Mucosa of descending colon (tissue), 3 donors: Measurements from ENCODE around the gene NEDD8. TPM values are rescaled to one million over a fixed set of nuclear protein-coding genes. Genes with fewer than 3 reads are reported as not detected.

ENCODE experiments used
- ATAC-seq: fragments of 200-7000 bp; cut with Tn5 transposase; one replicate; pipeline ENCODE4 v1.9.1; 2020; ENCODE audit warnings: mild to moderate bottlenecking, moderate library complexity
- DNase-seq, 3 donors: peaks; one replicate each; pipeline ENCODE4 v3.0.0-alpha.2; 2020
- H3K36me3 ChIP-seq: fragments of 200-600 bp; one replicate; pipeline ENCODE4 v1.8.0; 2021; ENCODE audit warnings: low read depth, mild to moderate bottlenecking
- H3K4me1 ChIP-seq: fragments of 200-600 bp; one replicate; pipeline ENCODE4 v1.8.0; 2021; ENCODE audit warnings: low read depth, mild to moderate bottlenecking
- H3K4me3 ChIP-seq: fragments of 200-600 bp; one replicate; pipeline ENCODE4 v1.8.0; 2021; ENCODE audit warnings: mild to moderate bottlenecking
- H3K9me3 ChIP-seq: fragments of 200-600 bp; one replicate; pipeline ENCODE4 v1.8.0; 2021; ENCODE audit warnings: mild to moderate bottlenecking
- CTCF ChIP-seq: fragments of 200-600 bp; IDR thresholded peaks from one replicate; pipeline ENCODE4 v1.8.0; 2022; ENCODE audit warnings: antibody characterized with exemption, mild to moderate bottlenecking
- intact Hi-C, 2 donors: fragments of 100-400 bp; cut with DNase I in 1 of 2; cut with micrococcal nuclease in 1 of 2; formaldehyde crosslinking; loops; one replicate each; pipeline versions ENCODE4 v1.11.0 to v1.11.1; 2022; cut with DNase I, micrococcal nuclease
- total RNA-seq, 3 donors: library from RNA; stranded (reverse); fragmentation: NEBNext Ultra II Directional in 2 of 3; extraction: Animal tissue kit (Norgen Biotek cat#: 25700) in 2 of 3; gene quantifications; one replicate each; pipeline versions ENCODE4 v1.2.1 to v1.2.4, GENCODE V29; 2021 to 2023
- donor health status: DM: no; HTN: no; CAD: no; lungs with moderate emphysema.
- donor health status: DM: no; HTN: no; CAD: no.
- donor health status: DM: no; HTN: yes; CAD: no.

NEDD8 gene
- total RNA-seq, 3 donors from 2014 or later: 108 to 150 (median 131) TPM

DNA sequence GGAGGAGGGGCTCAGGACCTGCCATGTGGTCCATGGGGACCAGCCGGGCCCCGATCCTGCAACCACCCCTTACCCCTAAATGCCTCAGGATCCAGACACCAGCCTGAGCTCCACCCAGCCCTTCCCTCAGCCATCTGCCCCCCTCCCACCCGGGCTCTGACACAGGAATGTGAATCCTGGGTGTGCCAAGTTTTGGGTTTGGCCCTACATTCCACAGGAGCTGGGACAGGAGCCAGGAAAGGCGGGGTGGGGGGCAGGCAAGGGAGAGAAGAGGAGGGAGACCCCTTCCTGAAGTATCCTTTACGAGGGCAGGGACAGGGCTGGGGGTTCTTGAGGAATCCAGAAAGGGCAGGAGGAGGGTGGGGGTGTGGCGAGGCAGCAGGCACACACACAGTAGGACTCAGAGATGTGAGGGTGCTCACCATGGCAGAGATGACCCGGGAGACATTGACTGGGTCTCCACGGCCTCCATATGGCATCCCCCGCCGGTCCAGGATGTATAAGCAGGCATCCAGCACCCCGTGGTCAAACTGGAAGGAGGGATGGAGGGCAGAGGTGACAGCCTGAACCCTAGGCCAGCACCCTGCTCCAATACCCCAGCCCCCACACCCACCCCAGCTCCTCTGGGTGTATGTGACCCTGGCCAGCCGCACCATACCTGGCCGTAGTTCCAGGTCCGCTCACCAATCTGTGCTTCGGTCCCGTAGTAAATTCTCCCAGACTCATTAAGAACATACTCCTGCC is 27.3 kb upstream of the NEDD8 start:
- ATAC-seq: no peak
- no peaks in the 10 kb centered on the region for H3K36me3 ChIP-seq
- peak in 1 of 3 donors; percentile 18 for DNase-seq
- no peak overlapping the region for H3K4me3 ChIP-seq
- intact Hi-C loops: no loop called here
- H3K4me1 ChIP-seq: no peaks in the 10 kb centered on the region
- no peak for TF ChIP-seq CTCF
- H3K9me3 ChIP-seq: no peaks in the 10 kb centered on the region

DNA sequence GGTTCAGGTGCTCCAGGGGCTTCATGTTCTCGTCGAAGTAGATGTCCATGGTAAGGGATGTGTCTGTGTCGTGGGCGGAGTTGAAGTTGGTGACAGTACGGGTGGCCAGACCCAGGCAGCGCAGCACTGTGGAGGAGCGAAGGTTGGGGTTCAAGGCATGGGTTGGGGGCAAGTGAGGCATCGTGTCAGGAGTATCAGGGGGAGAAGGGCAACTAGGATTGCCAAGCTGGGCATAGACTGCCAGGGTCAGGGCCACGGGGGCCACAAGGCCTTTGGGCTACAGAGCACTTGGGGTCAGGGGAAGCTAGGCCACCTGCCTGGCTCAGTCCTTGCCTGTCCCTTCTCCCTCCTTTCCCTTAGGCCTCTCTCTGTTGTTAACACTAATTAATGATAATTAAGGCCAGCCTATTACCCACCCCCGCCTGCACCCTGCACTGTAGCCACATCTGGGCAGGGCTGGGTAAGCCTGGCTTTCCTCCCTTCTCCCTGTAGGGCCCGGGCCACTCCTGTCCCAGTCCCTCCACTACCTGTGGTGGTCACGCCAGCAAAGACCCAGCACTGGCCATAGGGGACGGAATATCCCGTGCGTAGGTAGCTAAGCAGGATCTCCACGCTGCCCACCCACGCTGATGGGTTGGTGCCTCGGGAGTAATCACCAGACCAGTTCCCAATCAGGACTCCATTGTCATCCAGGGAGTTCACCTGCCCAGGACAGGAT is 26.5 kb upstream of the NEDD8 start:
- no peak for ATAC-seq
- Histone ChIP-seq H3K9me3 (no peaks in the 10 kb centered on the region), H3K36me3 (no peaks in the 10 kb centered on the region), H3K4me1 (no peaks in the 10 kb centered on the region), H3K4me3 (no peak overlapping the region)
- intact Hi-C loops: no loop called here
- TF ChIP-seq CTCF: no peak
- DNase-seq: peak in 1 of 3 donors; percentile 15

DNA sequence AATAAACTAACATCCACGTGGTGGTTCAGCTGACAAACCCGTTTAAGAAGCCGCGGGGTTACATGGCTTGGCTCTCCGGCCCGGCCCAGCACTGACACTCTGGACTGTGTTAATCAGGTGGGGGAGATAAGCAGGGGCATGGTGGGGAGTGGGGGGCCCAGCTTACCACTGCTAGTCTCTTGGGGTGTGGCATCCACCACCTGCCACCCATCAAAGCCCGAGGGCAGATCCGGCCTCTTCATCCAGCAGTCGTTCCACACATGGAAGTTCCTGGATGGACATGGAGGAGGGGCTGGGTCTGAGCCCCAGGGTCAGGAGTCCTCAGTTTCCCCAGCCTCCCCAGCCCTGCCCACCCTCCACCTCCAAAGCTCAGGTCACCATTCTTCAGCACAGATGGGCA is 26.0 kb upstream of the NEDD8 start:
- Histone ChIP-seq H3K36me3 (no peaks in the 10 kb centered on the region), H3K4me3 (no peak overlapping the region), H3K9me3 (no peaks in the 10 kb centered on the region), H3K4me1 (no peaks in the 10 kb centered on the region)
- peak in 1 of 3 donors; percentile 23 for DNase-seq
- intact Hi-C loops: no loop called here
- ATAC-seq: no peak
- TF ChIP-seq CTCF: no peak

- DNase-seq: peak in 1 of 3 donors; percentile 17
- Histone ChIP-seq H3K36me3 (no peaks in the 10 kb centered on the region), H3K4me3 (no peak overlapping the region), H3K9me3 (no peaks in the 10 kb centered on the region), H3K4me1 (no peaks in the 10 kb centered on the region)
- intact Hi-C loops: no loop called here
- no peak for TF ChIP-seq CTCF
- ATAC-seq: no peak
Measured at GRCh38 chr14:24256960-24257359, 24.8 kb upstream of the NEDD8 start.

DNA sequence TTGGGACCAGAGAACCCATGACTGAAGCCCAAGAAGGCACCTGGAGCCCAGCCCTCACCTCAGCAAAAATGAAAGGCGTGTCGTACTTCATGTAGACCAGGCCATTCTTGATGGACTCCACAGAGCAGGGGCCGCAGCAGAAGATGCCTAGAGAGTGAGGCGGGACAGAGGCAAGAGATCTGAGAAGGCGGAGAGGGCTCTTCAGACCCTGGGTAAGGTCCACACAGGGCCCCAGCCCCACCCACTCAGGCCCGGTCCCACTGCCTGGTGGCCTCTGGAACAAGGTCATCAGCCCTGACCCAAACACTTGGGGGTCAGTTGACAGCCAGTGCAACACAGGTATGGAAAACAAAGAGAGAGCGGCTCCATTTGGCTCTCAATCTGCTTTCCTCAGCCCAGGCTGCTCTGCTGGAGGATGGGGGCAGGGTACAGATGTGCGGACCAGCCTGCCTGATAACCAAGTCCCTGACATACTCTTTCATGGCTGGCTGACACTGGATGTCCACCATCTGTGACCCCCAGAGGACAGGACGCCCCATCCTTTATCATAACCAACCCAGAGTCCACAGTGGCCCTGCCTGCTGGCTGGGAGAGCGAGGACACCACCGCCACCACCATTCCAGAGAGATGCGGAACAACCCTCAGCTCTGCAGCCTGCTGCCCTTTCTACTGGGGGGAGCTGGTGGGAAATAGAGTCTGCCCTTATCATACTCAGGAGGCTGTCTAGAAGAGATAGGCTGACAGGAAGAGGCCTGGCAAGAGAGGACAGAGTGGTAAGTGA is 24.0 kb upstream of the NEDD8 start:
- no peaks in the 10 kb centered on the region for H3K36me3 ChIP-seq
- H3K4me1 ChIP-seq: no peaks in the 10 kb centered on the region
- no peaks in the 10 kb centered on the region for H3K9me3 ChIP-seq
- no peak overlapping the region for H3K4me3 ChIP-seq
- DNase-seq (peak in 1 of 3 donors; percentile 15), ATAC-seq (no peak)
- intact Hi-C loops: no loop called here
- TF ChIP-seq CTCF: no peak
